Adrenal gland (tissue), 5 donors: ENCODE data around the gene BACE2.

Experiments used
- POLR2A ChIP-seq, 2 donors: fragments of 450-650 bp; IDR thresholded peaks; one replicate each; pipeline ENCODE4 v1.6.1; 2017; ENCODE audit warnings: antibody characterized with exemption in 2 of 2, mild to moderate bottlenecking in 2 of 2, moderate library complexity in 1 of 2
- TF ChIP-seq, protein P1 (sequence below), 6 experiments: fragments of 450-650 bp in 4 of 6; fragments of 200-600 bp in 2 of 6; sonication (generic) in 1 of 6; IDR thresholded peaks; 1 replicate in 5 of 6; 2 replicates in 1 of 6; pipeline versions ENCODE4 v1.5.1 to v1.8.0; 2016 to 2021; ENCODE audit warnings: antibody characterized with exemption in 6 of 6, mild to moderate bottlenecking in 2 of 6, moderate library complexity in 1 of 6
- donor health status: DM: no; HTN: no; CAD: no.

DNA sequence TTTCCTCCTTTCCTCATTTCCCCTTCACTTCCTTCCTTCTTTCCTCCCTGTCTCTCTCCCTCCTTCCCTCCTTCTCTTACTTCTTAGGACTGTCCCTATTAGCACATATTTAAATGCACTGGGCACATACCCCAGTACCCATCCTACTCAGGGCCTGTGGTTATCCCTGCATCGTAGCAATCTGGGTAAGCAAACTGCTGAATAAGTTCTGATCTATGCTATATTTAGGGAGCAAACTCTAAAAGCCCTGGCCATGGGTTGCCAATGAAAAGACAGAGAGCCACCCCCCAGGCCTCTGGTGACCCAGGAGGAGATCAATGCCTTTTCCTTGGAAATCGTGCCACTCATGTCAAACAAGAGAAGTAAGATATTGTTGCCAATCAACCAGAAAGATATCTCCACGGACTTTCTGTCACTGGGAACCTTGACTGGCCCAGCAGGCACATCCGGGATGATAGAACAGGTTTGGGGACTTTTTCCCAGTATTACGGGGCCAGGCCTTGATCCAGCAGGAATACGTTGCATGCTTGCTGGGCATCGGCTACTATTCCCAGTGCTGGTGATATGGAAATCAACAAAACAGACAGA lies 154.0 kb downstream of the BACE2 start:
- TF ChIP-seq, protein P1, sequence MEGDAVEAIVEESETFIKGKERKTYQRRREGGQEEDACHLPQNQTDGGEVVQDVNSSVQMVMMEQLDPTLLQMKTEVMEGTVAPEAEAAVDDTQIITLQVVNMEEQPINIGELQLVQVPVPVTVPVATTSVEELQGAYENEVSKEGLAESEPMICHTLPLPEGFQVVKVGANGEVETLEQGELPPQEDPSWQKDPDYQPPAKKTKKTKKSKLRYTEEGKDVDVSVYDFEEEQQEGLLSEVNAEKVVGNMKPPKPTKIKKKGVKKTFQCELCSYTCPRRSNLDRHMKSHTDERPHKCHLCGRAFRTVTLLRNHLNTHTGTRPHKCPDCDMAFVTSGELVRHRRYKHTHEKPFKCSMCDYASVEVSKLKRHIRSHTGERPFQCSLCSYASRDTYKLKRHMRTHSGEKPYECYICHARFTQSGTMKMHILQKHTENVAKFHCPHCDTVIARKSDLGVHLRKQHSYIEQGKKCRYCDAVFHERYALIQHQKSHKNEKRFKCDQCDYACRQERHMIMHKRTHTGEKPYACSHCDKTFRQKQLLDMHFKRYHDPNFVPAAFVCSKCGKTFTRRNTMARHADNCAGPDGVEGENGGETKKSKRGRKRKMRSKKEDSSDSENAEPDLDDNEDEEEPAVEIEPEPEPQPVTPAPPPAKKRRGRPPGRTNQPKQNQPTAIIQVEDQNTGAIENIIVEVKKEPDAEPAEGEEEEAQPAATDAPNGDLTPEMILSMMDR (IDR thresholded peaks at IDR 0.05) = no peak
- no peak for TF ChIP-seq POLR2A (IDR thresholded peaks at IDR 0.05)
